Progenitor cell of endocrine pancreas (in vitro differentiated cells): ENCODE measurements around the gene TOR2A. TPM values are rescaled to one million over a fixed set of nuclear protein-coding genes. Genes with fewer than 3 reads are reported as not detected.

Experiments used
- DNase-seq: peaks from one replicate; pipeline ENCODE4 v3.0.0; 2021; ENCODE audit warnings: low spot score; ENCODE audit not compliant: unreplicated experiment
- H3K27ac Mint-ChIP-seq: 2 replicates; pipeline ENCODE4 v1.8.0; 2021; ENCODE audit warnings: mild to moderate bottlenecking, moderate library complexity, mixed read lengths
- H3K27me3 Mint-ChIP-seq: 2 replicates; pipeline ENCODE4 v1.8.0; 2021; ENCODE audit warnings: mixed read lengths
- H3K36me3 Mint-ChIP-seq: 2 replicates; pipeline ENCODE4 v1.8.0; 2022; ENCODE audit warnings: mixed read lengths; ENCODE audit not compliant: insufficient read depth
- H3K4me1 Mint-ChIP-seq: 2 replicates; pipeline ENCODE4 v1.8.0; 2021; ENCODE audit warnings: low read depth, mixed read lengths
- H3K4me3 Mint-ChIP-seq: 2 replicates; pipeline ENCODE4 v1.8.0; 2021; ENCODE audit warnings: low read depth, mild to moderate bottlenecking, moderate library complexity, mixed read lengths
- H3K9me3 Mint-ChIP-seq: 2 replicates; pipeline ENCODE4 v1.8.0; 2021; ENCODE audit warnings: low read depth, mixed read lengths
- total RNA-seq: library from RNA; stranded (reverse); gene quantifications from 2 replicates; pipeline ENCODE4 v1.2.1, GENCODE V29; 2021
- TF ChIP-seq, protein P1 (sequence below): fragments of 200-600 bp; sonication (generic); IDR thresholded peaks from one replicate; pipeline ENCODE4 v1.5.0; 2021; ENCODE audit warnings: antibody characterized with exemption, mild to moderate bottlenecking; ENCODE audit not compliant: unreplicated experiment

Gene TOR2A
- total RNA-seq, 1 donor from 2014 or later, result 24.2 TPM

DNA sequence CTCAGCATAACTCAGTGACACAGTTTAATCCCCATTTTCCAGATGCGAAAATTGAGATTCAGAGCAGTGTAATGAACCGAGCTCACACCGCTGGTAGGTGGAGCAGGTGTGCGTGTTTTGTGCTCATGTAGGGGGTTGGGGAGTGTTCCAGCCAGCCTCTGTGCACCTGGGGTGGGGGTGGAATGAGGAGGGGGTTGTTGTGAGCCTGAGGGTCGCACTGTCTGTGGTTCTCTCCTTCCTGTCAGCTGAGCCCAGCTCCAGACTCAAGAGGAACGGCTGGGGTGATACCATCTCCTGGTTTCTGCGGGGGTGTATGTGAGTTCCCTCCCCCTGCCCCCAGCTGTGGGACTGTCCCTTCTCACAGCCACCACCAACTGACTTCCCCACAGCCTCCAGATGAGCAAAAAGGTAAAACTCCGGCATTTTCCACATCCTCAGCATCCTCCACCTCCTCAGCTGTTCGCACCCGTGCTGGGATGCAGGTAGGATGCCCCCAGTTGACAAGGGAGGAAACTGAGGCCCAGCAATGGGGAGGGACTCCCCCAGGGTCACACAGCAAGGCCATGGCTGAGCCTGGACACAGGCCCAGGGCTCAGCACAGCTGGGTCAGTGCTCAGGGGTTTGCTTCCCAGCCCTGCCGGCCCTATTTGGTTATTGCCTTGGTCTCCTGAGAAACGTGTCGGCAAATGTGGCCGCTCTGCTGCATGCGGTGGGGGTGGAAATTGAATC is 41.3 kb upstream of the TOR2A start:
- H3K27ac Mint-ChIP-seq, result no peak overlapping the region
- TF ChIP-seq, protein P1, sequence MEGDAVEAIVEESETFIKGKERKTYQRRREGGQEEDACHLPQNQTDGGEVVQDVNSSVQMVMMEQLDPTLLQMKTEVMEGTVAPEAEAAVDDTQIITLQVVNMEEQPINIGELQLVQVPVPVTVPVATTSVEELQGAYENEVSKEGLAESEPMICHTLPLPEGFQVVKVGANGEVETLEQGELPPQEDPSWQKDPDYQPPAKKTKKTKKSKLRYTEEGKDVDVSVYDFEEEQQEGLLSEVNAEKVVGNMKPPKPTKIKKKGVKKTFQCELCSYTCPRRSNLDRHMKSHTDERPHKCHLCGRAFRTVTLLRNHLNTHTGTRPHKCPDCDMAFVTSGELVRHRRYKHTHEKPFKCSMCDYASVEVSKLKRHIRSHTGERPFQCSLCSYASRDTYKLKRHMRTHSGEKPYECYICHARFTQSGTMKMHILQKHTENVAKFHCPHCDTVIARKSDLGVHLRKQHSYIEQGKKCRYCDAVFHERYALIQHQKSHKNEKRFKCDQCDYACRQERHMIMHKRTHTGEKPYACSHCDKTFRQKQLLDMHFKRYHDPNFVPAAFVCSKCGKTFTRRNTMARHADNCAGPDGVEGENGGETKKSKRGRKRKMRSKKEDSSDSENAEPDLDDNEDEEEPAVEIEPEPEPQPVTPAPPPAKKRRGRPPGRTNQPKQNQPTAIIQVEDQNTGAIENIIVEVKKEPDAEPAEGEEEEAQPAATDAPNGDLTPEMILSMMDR, result no peak
- H3K4me3 Mint-ChIP-seq, result no peak overlapping the region
- no peaks in the 10 kb centered on the region for H3K4me1 Mint-ChIP-seq
- no peak for DNase-seq
- peaks cover 14% of the 10 kb centered on the region for H3K27me3 Mint-ChIP-seq
- H3K9me3 Mint-ChIP-seq, result no peaks in the 10 kb centered on the region
- H3K36me3 Mint-ChIP-seq, result no peaks in the 10 kb centered on the region

GRCh38 chr9:127773981-127774380 is 38.9 kb upstream of the TOR2A start:
- Mint-ChIP-seq H3K9me3 (no peaks in the 10 kb centered on the region), H3K27me3 (peaks cover 29% of the 10 kb centered on the region), H3K4me3 (no peak overlapping the region), H3K36me3 (no peaks in the 10 kb centered on the region), H3K27ac (no peak overlapping the region), H3K4me1 (peaks cover 4% of the 10 kb centered on the region)
- TF ChIP-seq, protein P1, result no peak
- no peak for DNase-seq

- H3K27me3 Mint-ChIP-seq, result peaks cover 33% of the 10 kb centered on the region
- no peak for DNase-seq
- H3K4me3 Mint-ChIP-seq, result no peak overlapping the region
- H3K4me1 Mint-ChIP-seq, result peaks cover 4% of the 10 kb centered on the region
- no peak overlapping the region for H3K27ac Mint-ChIP-seq
- TF ChIP-seq, protein P1, result no peak
- no peaks in the 10 kb centered on the region for H3K9me3 Mint-ChIP-seq
- no peaks in the 10 kb centered on the region for H3K36me3 Mint-ChIP-seq
Observed at GRCh38 chr9:127773272-127773671, 38.2 kb upstream of the TOR2A start.

GRCh38 chr9:127772603-127773002 is 37.5 kb upstream of the TOR2A start:
- Mint-ChIP-seq H3K27me3 (peaks cover 32% of the 10 kb centered on the region), H3K27ac (no peak overlapping the region), H3K36me3 (no peaks in the 10 kb centered on the region), H3K4me3 (no peak overlapping the region), H3K9me3 (no peaks in the 10 kb centered on the region), H3K4me1 (peaks cover 4% of the 10 kb centered on the region)
- no peak for DNase-seq
- TF ChIP-seq, protein P1, result no peak

GRCh38 chr9:127771570-127772189 is 36.6 kb upstream of the TOR2A start:
- TF ChIP-seq, protein P1, result no peak
- Mint-ChIP-seq H3K27ac (no peak overlapping the region), H3K27me3 (peaks cover 39% of the 10 kb centered on the region), H3K4me3 (no peak overlapping the region), H3K36me3 (no peaks in the 10 kb centered on the region), H3K4me1 (peaks cover 4% of the 10 kb centered on the region), H3K9me3 (no peaks in the 10 kb centered on the region)
- DNase-seq, result no peak
